ENCODE data around the gene MAPK6. TPM values are rescaled to one million over a fixed set of nuclear protein-coding genes. Genes with fewer than 3 reads are reported as not detected.

Gene MAPK6
- total and polyA plus RNA-seq, 10 of the 15 experiments (the other 5 are each of a cell fraction or from before 2014, with no cell fraction given), result 20.6 to 100 (median 52.6) TPM

DNA sequence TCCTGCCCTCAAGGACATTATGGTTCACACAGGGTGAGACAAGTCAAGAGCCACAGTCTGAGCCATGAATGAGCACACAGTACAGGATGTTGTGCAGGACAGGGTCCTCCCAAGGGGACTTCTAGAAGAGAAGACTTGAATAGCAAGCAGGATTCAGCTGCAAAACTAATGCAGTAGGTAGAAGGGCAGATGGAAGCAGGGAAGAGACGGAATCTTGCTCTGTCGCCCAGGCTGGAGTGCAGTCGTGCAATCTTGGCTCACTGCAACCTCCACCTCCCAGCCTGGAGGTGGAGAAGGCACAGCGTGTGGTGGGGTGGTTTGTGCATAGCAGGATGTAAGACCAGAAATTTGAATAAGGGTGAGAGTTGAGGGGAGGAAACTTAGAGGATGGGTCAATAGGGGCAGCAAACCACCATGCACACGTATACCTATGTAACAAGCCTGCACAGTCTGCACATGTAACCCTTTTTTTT is 85.5 kb downstream of the MAPK6 start (continued):
- TF ChIP-seq, protein P1, sequence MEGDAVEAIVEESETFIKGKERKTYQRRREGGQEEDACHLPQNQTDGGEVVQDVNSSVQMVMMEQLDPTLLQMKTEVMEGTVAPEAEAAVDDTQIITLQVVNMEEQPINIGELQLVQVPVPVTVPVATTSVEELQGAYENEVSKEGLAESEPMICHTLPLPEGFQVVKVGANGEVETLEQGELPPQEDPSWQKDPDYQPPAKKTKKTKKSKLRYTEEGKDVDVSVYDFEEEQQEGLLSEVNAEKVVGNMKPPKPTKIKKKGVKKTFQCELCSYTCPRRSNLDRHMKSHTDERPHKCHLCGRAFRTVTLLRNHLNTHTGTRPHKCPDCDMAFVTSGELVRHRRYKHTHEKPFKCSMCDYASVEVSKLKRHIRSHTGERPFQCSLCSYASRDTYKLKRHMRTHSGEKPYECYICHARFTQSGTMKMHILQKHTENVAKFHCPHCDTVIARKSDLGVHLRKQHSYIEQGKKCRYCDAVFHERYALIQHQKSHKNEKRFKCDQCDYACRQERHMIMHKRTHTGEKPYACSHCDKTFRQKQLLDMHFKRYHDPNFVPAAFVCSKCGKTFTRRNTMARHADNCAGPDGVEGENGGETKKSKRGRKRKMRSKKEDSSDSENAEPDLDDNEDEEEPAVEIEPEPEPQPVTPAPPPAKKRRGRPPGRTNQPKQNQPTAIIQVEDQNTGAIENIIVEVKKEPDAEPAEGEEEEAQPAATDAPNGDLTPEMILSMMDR (IDR thresholded peaks at IDR 0.05 in 2 of 3, conservative IDR thresholded peaks at IDR 0.05 in 1 of 3; ENCODE audit: control insufficient read depth in 2 of 3, extremely low read depth in 1 of 3, insufficient read depth in 1 of 3, low read depth in 3 of 3, low read length in 3 of 3), result peak in 2 of 3 experiments; percentile 5 to 18; a peak in 1 of 6 replicates
- TF ChIP-seq FOS (IDR thresholded peaks at IDR 0.05; ENCODE audit: borderline replicate concordance, extremely low read depth, insufficient read length) (no peak), NR2F1 (conservative IDR thresholded peaks at IDR 0.05) (peak; percentile 68; the same call in 1 of the 2 replicates), GATAD2B (conservative IDR thresholded peaks at IDR 0.05; ENCODE audit: low read depth) (no peak), SPI1 (IDR thresholded peaks at IDR 0.05; ENCODE audit: borderline replicate concordance, insufficient read depth, low read depth, low read length) (no peak), CHD1 (IDR thresholded peaks at IDR 0.05; ENCODE audit: low read depth, low read length) (no peak), POLR2A (IDR thresholded peaks at IDR 0.05; ENCODE audit: low read depth, low read length) (peak; percentile 53; the same call in 1 of the 2 replicates), IKZF2 (IDR thresholded peaks at IDR 0.05) (peak; percentile 62 to 72; a peak in 3 of 4 replicates), MEF2B (IDR thresholded peaks at IDR 0.05; ENCODE audit: partially characterized antibody, poor library complexity, severe bottlenecking) (peak; percentile 44), POU2F2 (IDR thresholded peaks at IDR 0.05; ENCODE audit: borderline replicate concordance, low read depth, low read length) (peak; percentile 86; the same call in 2 of the 3 replicates), EED (IDR thresholded peaks at IDR 0.05; ENCODE audit: low read depth) (peak; percentile 48; the same call in 1 of the 2 replicates)
- TF ChIP-seq, protein P2, sequence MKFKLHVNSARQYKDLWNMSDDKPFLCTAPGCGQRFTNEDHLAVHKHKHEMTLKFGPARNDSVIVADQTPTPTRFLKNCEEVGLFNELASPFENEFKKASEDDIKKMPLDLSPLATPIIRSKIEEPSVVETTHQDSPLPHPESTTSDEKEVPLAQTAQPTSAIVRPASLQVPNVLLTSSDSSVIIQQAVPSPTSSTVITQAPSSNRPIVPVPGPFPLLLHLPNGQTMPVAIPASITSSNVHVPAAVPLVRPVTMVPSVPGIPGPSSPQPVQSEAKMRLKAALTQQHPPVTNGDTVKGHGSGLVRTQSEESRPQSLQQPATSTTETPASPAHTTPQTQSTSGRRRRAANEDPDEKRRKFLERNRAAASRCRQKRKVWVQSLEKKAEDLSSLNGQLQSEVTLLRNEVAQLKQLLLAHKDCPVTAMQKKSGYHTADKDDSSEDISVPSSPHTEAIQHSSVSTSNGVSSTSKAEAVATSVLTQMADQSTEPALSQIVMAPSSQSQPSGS (IDR thresholded peaks at IDR 0.05; ENCODE audit: low read length), result peak; percentile 14; the same call in 1 of the 2 replicates
- TF ChIP-seq, protein P3, sequence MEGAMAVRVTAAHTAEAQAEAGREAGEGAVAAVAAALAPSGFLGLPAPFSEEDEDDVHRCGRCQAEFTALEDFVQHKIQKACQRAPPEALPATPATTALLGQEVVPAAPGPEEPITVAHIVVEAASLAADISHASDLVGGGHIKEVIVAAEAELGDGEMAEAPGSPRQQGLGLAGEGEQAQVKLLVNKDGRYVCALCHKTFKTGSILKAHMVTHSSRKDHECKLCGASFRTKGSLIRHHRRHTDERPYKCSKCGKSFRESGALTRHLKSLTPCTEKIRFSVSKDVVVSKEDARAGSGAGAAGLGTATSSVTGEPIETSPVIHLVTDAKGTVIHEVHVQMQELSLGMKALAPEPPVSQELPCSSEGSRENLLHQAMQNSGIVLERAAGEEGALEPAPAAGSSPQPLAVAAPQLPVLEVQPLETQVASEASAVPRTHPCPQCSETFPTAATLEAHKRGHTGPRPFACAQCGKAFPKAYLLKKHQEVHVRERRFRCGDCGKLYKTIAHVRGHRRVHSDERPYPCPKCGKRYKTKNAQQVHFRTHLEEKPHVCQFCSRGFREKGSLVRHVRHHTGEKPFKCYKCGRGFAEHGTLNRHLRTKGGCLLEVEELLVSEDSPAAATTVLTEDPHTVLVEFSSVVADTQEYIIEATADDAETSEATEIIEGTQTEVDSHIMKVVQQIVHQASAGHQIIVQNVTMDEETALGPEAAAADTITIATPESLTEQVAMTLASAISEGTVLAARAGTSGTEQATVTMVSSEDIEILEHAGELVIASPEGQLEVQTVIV (IDR thresholded peaks at IDR 0.05; ENCODE audit: borderline replicate concordance, partially characterized antibody), result no peak

All from GM12878 (cell line).